ENCODE measurements around the gene IRX2.

The IRX2 gene

DNA sequence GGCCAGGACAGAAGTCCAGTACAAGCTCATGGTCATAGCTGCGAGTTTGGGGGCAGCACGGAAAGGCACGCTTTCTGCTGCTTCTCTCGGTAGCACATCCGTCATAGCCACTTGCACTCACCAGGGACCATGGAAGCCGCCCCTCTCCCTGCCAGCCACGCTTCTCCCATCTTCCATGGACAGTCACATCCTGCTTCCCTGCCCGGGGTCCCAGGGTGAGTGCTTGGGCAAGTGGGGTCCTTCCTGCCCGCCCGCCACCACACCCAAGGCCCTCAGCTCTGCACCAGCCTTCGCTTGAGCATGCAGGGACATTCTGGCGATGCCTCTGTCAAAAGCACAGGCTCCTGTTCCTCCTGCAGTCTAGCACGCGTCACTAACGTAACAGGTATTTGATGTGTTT, 13.1 kb upstream of the IRX2 start:
- Histone ChIP-seq H3K4me3 (no peak overlapping the region), H3K27me3 (peaks cover 0 to 18% of the 10 kb centered on the region in 2 donors), H3K36me3 (no peaks in the 10 kb centered on the region), H3K9me3 (no peaks in the 10 kb centered on the region), H3K4me1 (no peaks in the 10 kb centered on the region), H3K27ac (no peak overlapping the region)
- DNase-seq, result no peak
- intact Hi-C loops (cut with DNase I; ENCODE audit: low total_unique reads), result no loop called here
- TF ChIP-seq, protein P1, sequence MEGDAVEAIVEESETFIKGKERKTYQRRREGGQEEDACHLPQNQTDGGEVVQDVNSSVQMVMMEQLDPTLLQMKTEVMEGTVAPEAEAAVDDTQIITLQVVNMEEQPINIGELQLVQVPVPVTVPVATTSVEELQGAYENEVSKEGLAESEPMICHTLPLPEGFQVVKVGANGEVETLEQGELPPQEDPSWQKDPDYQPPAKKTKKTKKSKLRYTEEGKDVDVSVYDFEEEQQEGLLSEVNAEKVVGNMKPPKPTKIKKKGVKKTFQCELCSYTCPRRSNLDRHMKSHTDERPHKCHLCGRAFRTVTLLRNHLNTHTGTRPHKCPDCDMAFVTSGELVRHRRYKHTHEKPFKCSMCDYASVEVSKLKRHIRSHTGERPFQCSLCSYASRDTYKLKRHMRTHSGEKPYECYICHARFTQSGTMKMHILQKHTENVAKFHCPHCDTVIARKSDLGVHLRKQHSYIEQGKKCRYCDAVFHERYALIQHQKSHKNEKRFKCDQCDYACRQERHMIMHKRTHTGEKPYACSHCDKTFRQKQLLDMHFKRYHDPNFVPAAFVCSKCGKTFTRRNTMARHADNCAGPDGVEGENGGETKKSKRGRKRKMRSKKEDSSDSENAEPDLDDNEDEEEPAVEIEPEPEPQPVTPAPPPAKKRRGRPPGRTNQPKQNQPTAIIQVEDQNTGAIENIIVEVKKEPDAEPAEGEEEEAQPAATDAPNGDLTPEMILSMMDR (IDR thresholded peaks at IDR 0.05), result no peak

DNA sequence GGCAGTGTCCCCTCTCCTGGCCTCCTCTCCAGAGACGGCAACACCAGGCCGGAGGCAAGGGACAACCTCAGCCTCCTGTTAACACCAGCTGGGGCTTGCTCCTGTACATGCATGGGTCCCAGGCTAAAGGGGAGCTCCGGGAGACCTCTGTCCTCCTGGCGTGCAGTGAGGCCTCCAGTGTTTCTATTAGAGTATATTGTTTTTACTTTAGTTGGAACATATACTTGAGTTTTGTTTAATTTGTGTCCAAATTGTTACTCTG, 12.0 kb upstream of the IRX2 start:
- no peak for DNase-seq
- TF ChIP-seq, protein P1 (IDR thresholded peaks at IDR 0.05), result no peak
- H3K4me1 ChIP-seq, result no peaks in the 10 kb centered on the region
- no peaks in the 10 kb centered on the region for H3K36me3 ChIP-seq
- intact Hi-C loops (cut with DNase I; ENCODE audit: low total_unique reads), result no loop called here
- H3K27ac ChIP-seq, result no peak overlapping the region
- no peak overlapping the region for H3K4me3 ChIP-seq
- H3K27me3 ChIP-seq, result peaks cover 0 to 29% of the 10 kb centered on the region in 2 donors
- H3K9me3 ChIP-seq, result no peaks in the 10 kb centered on the region

DNA sequence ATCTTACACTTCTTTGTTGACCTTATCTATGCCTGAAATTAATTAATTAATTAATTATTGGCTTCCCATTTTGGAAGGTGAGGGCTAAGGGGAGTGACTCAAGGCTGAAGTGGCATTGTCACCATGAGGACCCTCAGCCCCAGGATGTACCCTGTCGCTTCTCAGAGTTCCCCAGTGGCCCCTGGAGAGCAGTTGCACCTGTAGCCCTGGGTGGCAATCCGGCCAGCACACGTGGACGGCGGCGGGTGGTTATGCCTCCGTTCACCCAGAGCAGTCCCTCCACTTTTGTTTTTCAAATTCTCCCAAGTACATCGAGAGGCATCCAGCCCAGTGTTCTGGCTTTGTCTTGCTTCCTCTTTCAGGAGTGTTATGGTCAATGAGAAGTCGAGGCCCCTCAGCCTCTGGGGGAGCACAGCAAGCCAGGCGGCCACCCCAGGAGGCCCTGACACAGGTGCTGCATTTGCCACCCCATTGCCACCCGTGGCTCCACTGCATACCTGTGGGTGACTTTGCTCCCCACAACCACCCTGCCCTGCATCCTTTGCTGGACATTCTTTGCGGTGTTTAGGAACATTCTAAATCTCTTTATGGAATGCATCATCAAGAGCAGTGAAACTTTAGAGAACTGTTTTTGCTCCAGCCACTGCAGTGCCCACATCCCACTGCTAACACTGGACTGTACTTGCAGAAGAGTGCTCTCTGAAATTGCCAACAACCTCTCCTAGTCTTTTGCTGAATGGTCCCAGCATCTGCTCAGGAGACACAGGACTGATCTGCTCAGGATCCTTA, 11.5 kb upstream of the IRX2 start:
- Histone ChIP-seq H3K4me3 (no peak overlapping the region), H3K27ac (no peak overlapping the region), H3K9me3 (no peaks in the 10 kb centered on the region), H3K27me3 (peaks cover 0 to 32% of the 10 kb centered on the region in 2 donors), H3K36me3 (no peaks in the 10 kb centered on the region), H3K4me1 (peaks cover 0 to 2% (median 0%) of the 10 kb centered on the region in 4 donors)
- DNase-seq, result no peak
- intact Hi-C loops (cut with DNase I; ENCODE audit: low total_unique reads), result no loop called here
- TF ChIP-seq, protein P1 (IDR thresholded peaks at IDR 0.05), result no peak

DNA sequence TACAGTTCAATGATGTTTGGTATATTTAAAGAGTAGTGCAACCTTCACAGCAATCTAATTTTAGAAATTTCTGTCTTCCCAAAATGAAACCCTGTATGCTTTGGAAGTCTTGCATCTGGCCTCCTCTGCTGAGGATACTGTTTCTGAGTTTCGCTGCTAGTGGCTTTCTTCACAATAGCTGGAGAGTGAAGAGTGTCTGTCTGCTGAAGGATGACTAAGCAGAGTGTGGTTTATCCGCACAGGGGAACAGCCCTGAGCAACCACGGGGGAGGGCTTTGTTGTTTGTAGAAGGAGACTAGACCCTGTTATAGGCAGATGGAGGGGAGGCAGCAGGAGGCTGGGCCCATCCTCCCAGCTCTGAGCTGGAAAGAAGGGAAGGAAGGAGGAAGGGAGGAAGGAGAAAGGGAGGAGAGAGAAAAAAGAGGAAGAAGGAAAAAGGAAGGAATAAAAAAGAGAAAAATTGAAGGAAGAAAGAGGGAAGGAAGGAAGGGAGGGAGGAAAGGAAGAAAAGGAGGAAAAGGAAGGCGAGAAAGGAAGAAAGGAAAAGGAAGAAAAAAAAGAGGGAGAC, 10.5 kb upstream of the IRX2 start:
- intact Hi-C loops (cut with DNase I; ENCODE audit: low total_unique reads), result no loop called here

GRCh38 chr5:2759696-2760461, 8.4 kb upstream of the IRX2 start:
- H3K4me1 ChIP-seq, result peaks cover 0 to 27% (median 24%) of the 10 kb centered on the region in 4 donors
- intact Hi-C loops (cut with DNase I; ENCODE audit: low total_unique reads), result no loop called here
- no peak for DNase-seq
- H3K4me3 ChIP-seq, result no peak overlapping the region
- peaks cover 0 to 60% of the 10 kb centered on the region in 2 donors for H3K27me3 ChIP-seq
- no peaks in the 10 kb centered on the region for H3K9me3 ChIP-seq
- H3K27ac ChIP-seq, result no peak overlapping the region
- H3K36me3 ChIP-seq, result no peaks in the 10 kb centered on the region
- TF ChIP-seq, protein P1 (IDR thresholded peaks at IDR 0.05), result no peak

More for the DNA sequence above, 10.5 kb upstream of the IRX2 start:
- DNase-seq, result no peak
- Histone ChIP-seq H3K9me3 (no peaks in the 10 kb centered on the region), H3K4me3 (no peak overlapping the region), H3K27me3 (peaks cover 0 to 39% of the 10 kb centered on the region in 2 donors), H3K27ac (no peak overlapping the region), H3K4me1 (peaks cover 0 to 6% (median 3%) of the 10 kb centered on the region in 4 donors), H3K36me3 (no peaks in the 10 kb centered on the region)
- TF ChIP-seq, protein P1 (IDR thresholded peaks at IDR 0.05), result no peak
